Measurements from ENCODE around the gene PRTN3.

PRTN3 gene

DNA sequence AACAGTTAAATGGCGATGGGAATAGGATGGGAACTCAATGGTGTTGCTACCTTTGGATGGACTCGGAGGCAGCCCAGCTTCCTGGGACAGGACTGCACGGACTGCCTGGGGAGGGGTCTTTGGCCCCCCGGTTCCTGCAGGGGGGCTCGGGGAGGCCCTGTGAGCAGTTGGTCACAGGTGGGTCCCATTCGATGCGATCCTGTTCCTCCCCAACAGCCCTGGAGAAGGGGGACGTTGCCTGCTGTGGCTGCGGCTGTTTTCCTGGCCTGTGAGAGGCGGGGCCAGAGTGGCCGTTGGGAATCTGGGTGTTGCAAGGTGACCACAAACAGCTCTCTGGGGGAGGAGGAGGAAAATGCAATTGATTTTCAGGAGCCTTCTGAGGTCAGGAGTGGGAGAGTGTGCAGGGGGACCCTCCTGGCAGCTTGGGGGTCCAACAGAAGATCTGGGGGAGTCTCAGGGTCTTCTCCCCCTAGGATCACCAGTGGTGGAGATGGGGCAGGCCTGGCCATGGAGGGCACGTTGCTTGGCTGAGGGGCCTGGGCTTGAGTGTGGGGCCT is 17.2 kb upstream of the PRTN3 start:
- TF ChIP-seq CTCF (conservative IDR thresholded peaks at IDR 0.05): no peak
- TF ChIP-seq ZFX (IDR thresholded peaks at IDR 0.05): no peak
- no peak overlapping the region for H3K27ac ChIP-seq

GRCh38 chr19:824885-825284 is 15.9 kb upstream of the PRTN3 start:
- TF ChIP-seq CTCF (conservative IDR thresholded peaks at IDR 0.05): no peak
- H3K27ac ChIP-seq: no peak overlapping the region

GRCh38 chr19:825897-826644 is 14.7 kb upstream of the PRTN3 start:
- no peak overlapping the region for H3K27ac ChIP-seq
- TF ChIP-seq CTCF (conservative IDR thresholded peaks at IDR 0.05) (no peak), ZFX (IDR thresholded peaks at IDR 0.05) (no peak)

GRCh38 chr19:827314-827709 is 13.5 kb upstream of the PRTN3 start:
- no peak overlapping the region for H3K27ac ChIP-seq
- no peak for TF ChIP-seq ZFX (IDR thresholded peaks at IDR 0.05)
- no peak for TF ChIP-seq CTCF (conservative IDR thresholded peaks at IDR 0.05)

- TF ChIP-seq CTCF (conservative IDR thresholded peaks at IDR 0.05) (no peak), ZFX (IDR thresholded peaks at IDR 0.05) (no peak)
- no peak within 1 kb of the TSS for H3K27ac ChIP-seq
These were observed 13.0 kb upstream of the PRTN3 start, which contains the start of gene AZU1 for GRCh38 chr19:827710-828321. Gene AZU1 (plus strand): TSS chr19:827837. CDS start chr19:827847, 10 bp downstream.

GRCh38 chr19:829129-829758 is 11.6 kb upstream of the PRTN3 start:
- H3K27ac ChIP-seq: no peak overlapping the region
- TF ChIP-seq CTCF (conservative IDR thresholded peaks at IDR 0.05) (no peak), ZFX (IDR thresholded peaks at IDR 0.05) (no peak)

All from C4-2B (cell line).